Fibroblast of the conjunctiva (primary cell): Measurements from ENCODE around the gene CNGA4.

ENCODE experiments used
- DNase-seq: peaks from one replicate; pipeline ENCODE4 v3.0.0-alpha.2; 2010; ENCODE audit warnings: low read depth

CNGA4 gene, protein sequence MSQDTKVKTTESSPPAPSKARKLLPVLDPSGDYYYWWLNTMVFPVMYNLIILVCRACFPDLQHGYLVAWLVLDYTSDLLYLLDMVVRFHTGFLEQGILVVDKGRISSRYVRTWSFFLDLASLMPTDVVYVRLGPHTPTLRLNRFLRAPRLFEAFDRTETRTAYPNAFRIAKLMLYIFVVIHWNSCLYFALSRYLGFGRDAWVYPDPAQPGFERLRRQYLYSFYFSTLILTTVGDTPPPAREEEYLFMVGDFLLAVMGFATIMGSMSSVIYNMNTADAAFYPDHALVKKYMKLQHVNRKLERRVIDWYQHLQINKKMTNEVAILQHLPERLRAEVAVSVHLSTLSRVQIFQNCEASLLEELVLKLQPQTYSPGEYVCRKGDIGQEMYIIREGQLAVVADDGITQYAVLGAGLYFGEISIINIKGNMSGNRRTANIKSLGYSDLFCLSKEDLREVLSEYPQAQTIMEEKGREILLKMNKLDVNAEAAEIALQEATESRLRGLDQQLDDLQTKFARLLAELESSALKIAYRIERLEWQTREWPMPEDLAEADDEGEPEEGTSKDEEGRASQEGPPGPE

GRCh38 chr11:6238902-6239301 is at the start of gene CNGA4:
Gene CNGA4 (plus strand): TSS chr11:6239089. CDS start chr11:6239207, 118 bp downstream.
- DNase-seq: no peak

- no peak for DNase-seq
Measured at GRCh38 chr11:6191742-6192141, 47.1 kb upstream of the CNGA4 start.

GRCh38 chr11:6194065-6194581 is 44.8 kb upstream of the CNGA4 start:
- no peak for DNase-seq

DNA sequence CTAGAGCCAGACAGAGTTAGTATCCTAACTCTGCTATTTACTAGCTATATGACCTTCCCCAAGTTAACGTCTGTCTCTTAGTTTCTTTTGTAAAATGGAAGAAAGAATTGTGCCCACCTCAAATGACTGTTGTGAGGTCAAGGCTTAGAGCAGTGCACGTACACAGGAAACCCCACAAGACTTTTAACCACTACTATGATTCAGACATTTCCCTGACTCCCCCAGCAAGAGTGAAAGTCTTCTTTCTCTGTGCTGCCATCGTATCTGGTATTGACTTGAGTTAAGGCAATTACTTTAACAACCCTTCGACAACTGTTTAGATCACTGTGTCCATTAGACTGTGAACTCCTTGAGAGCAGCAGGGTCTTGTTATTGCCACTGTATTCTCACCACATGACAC is 42.5 kb upstream of the CNGA4 start:
- DNase-seq: no peak

DNA sequence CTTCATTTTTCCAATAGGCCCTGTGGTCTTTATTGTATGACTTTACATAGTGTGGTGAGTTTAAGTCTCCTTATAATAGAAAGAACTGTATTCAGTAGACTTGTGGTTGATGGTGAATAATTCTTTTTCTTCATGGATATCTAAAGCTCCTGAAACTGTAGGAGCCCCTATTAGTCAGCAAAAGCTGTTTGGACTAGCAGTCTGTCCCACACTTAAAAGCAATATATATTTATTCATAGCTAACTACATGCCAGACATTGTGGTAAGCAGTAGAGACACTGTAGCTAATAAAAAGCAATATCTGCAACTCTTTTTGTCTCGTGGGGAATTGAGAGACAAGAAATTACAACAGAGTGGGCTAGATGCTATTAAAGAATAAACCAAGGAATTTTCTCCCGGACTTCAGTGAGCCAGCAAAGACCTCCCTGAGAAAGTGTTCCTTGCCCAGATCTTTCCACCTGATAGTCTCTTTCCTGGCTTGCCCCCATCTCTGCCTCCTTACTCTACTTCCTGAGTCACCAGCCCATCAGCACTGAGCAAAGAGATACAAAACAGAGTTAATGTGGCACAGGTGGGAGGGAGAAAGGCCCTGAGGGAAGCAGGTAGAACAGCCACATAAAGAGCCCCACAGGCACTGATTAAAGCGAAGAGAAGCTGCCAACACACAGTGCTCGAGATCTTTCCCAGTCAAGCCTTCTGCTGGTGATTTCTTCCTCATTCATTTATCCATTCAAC is 41.3 kb upstream of the CNGA4 start:
- DNase-seq: no peak

DNA sequence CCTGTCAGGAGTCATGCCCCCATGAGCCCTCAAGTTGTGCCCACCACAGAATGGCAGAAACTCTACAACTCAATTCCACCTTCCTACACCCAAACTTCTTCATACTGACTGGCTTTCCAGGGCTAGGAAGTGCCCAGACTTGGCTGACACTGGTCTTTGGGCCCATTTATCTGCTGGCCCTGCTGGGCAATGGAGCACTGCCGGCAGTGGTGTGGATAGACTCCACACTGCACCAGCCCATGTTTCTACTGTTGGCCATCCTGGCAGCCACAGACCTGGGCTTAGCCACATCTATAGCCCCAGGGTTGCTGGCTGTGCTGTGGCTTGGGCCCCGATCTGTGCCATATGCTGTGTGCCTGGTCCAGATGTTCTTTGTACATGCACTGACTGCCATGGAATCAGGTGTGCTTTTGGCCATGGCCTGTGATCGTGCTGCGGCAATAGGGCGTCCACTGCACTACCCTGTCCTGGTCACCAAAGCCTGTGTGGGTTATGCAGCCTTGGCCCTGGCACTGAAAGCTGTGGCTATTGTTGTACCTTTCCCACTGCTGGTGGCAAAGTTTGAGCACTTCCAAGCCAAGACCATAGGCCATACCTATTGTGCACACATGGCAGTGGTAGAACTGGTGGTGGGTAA is 39.6 kb upstream of the CNGA4 start, which contains the start of gene OR52W1:
OR52W1 (plus strand) TSS at position 51 of the 637 bp plus-strand sequence; CDS start at position 51, 0 bp downstream.
- DNase-seq: no peak

GRCh38 chr11:6200975-6201374 is 37.9 kb upstream of the CNGA4 start:
- DNase-seq: no peak

DNA sequence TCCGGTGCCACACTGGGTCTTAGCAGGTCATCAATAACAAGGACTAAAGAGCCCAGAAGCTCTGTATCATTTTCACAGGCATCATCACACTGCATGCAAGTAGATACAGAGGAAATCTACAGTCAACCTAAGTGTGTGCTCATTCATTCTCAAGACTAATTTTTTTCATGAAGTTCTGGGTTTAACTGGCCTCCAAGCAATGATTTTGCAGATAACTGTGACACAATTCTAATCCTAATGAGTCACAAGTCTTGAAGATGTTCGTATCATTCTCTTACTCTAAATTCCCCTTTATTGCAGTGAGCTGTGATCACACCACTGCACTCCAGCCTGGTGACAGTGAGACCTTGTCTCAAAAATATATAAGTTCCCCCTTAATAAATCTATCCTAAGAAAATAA is 37.4 kb upstream of the CNGA4 start:
- DNase-seq: no peak

GRCh38 chr11:6202041-6202440 is 36.8 kb upstream of the CNGA4 start:
- no peak for DNase-seq

DNA sequence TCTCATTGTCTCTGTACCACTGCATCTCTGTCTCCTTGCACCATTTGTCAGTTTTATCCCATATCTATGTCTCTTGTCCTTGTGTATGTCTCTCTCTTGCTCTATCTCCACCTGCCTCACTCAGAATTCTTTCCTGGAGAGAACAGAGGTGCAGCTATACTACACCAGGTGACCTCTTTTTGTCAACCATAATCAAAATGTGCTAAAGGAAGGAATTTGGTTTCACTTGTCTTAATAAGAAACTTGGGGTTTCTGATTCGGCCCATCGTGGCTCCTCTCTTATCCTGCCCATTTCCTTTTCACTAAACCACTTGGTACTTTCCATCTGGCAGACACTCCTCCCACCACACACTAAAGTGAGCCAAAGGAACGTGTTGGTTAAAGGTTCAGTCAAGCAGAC is 35.6 kb upstream of the CNGA4 start:
- no peak for DNase-seq

- DNase-seq: no peak
Measured at GRCh38 chr11:6204706-6205105, 34.2 kb upstream of the CNGA4 start.

- no peak for DNase-seq
Measured at GRCh38 chr11:6205366-6205765, 33.5 kb upstream of the CNGA4 start, which contains the start of gene C11orf42. Gene C11orf42 (plus strand): TSS chr11:6205557. CDS start chr11:6205616, 59 bp downstream.

DNA sequence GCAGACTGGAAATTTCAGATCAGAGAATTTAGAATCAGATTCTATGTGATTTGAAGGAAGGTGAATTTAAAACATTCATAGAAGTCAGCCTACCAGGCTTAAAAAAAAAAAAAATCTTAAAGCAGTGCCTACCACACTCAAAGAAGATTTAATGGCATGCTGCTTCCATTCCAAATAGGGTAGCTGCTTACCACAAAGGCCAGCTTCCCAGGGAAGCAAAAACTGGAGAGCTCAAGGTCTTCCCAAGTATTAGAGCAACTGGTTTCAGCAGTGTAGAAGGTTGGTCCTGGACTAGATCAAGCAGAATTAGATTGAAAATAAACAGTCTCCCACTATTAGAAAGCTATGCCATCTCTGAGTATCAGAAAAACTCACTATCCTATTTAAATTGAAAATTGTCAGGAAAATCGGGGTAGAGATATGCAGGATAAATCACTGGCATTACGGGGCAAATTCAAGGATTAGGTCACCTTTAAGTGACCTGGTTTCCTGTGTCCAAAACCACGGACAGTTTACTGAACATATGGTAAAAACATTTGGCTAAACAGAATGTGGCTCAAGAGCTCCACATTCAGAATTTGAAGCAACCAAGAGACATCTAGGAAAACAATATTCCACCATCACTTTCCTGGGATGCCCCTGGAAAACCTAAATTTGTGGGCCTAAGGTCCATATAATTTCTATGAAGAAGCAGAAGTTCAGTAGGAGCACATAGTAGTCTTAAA is 32.3 kb upstream of the CNGA4 start:
- no peak for DNase-seq

DNA sequence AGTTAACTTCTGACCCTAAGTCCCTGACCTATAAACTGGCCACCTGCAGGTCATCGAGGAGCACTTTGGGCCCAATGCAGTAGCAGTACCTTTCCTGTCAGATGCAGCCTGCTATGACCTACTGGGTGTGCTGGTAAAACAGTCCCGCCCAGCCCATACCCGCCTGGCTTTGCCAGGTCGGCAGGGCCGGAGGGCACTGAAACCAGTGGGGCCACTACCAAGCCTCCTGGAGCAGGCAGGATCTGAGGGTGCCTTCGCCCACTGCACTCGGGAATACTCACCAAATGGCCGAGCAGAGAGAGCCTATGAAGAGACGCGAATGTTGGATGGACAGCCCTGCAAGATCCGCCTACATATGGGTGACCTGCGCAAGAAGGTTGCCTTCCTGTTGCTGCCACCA is 29.1 kb upstream of the CNGA4 start:
- DNase-seq: no peak

GRCh38 chr11:6210274-6210955 is 28.5 kb upstream of the CNGA4 start:
- no peak for DNase-seq

GRCh38 chr11:6214530-6214929 is 24.4 kb upstream of the CNGA4 start:
- no peak for DNase-seq

DNA sequence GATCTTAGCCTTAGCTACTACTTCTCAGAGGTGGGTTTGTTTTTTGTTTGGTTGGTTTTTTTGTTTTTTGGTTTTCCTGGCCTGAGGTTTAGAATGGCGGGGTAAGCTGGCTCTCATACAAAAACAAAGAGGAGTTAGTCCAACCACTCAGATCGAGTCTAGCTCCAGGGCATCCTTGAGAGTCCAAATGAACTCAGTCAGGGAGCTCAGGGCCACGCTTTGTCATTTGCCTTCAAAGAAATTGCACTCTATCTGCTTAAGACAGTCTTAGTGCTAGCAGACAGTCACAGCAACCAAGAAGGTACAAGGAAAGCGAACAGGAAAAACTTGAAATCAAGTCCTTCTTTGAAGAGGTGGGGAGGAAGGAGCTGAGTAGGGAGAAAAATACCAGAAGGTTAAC is 22.4 kb upstream of the CNGA4 start:
- DNase-seq: no peak

- no peak for DNase-seq
Measured at GRCh38 chr11:6217722-6218121, 21.2 kb upstream of the CNGA4 start.

DNA sequence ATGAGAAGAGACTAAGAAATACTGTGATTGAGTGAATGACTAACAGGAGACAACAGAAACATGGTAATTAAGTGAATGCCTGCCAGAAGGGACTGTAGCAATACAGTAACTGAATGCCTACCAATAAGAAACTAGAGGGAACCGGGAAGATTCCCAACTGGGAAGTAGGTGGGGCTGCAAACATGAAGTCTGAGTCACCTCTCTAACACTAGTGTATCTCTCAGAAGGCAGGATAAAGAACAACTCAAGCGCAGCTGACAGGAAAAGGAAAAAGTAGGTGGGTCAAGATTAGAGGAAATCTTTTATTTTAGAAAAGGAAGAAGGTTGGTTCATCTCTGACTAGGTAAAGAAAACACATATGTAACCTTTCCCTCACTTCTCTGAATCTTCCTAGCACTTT is 19.5 kb upstream of the CNGA4 start:
- peak; percentile 84 for DNase-seq

GRCh38 chr11:6223854-6224253 is 15.0 kb upstream of the CNGA4 start:
- no peak for DNase-seq

DNA sequence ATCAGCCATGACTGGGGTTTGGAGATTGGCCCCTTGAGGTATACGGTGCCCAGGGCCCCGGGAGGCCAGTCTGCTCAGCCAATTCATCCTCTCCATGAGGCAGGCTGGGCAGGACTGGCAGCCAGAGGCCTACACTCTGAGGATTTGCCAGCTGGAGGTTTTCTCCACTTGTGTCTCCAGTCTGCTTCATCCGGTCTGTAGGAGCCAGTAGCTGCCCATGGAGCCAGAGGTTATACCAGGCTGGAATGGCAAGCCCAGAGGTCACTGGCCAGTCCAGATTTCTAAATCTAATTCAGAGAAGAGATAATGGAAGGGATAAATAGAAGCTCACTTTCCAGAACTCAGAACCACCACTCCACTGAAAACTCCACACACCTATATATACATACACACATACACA is 14.5 kb upstream of the CNGA4 start:
- no peak for DNase-seq
